Measurements from ENCODE around the gene PAPSS2.

- TF ChIP-seq POLR2AphosphoS5 (IDR thresholded peaks at IDR 0.05; ENCODE audit: borderline replicate concordance, low read depth, low read length) (no peak), EZH2 (IDR thresholded peaks at IDR 0.05) (no peak)
Observed at GRCh38 chr10:87776328-87776727, 116.7 kb downstream of the PAPSS2 start.

Measured in SK-N-MC (cell line).